ENCODE data around the gene GRID1. TPM values are rescaled to one million over a fixed set of nuclear protein-coding genes. Genes with fewer than 3 reads are reported as not detected.
A peak's percentile ranks its signal among the peaks of the same experiment; 100 is the strongest.

Gene GRID1
- total RNA-seq, 2 donors from 2014 or later: 4.4 to 5.6 TPM

DNA sequence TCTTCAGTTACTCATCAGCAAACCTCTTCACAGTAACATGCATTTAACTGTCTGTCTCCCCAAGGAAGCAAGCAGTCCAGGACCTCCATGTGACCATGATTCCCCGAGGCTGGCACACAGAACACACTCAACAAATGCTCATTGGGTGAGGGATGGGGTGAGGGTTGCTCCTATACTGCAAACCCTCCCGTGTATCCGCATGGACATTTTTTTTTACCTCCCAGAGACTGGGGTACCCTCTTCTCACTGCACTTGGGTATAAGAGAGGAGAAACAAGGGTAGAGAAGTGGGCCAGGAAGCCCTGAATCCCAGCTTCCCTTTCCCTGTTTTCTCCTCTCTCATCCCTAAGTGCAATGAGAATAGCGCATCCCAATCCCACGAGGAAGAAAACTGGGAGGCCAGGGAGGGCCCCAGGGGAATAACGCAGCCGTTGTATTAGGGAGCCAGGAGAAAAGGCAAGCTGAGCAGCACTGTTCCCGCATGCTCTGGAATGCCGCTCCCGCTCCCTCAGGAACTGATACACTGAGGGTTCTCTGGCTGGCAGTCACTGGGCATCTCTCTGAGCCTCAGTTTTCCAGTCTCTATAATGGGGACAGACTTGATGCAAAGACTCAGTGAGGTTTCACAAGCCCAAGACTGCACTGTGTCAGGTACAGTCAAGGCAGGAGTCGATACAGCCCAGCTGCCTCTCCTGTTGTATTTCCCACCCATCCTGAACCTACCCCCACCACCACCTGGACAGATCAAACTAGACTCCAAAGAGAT, 134.6 kb downstream of the GRID1 start:
- intact Hi-C loops (cut with DNase I): no loop called here
- DNase-seq (ENCODE audit: low spot score): no peak

DNA sequence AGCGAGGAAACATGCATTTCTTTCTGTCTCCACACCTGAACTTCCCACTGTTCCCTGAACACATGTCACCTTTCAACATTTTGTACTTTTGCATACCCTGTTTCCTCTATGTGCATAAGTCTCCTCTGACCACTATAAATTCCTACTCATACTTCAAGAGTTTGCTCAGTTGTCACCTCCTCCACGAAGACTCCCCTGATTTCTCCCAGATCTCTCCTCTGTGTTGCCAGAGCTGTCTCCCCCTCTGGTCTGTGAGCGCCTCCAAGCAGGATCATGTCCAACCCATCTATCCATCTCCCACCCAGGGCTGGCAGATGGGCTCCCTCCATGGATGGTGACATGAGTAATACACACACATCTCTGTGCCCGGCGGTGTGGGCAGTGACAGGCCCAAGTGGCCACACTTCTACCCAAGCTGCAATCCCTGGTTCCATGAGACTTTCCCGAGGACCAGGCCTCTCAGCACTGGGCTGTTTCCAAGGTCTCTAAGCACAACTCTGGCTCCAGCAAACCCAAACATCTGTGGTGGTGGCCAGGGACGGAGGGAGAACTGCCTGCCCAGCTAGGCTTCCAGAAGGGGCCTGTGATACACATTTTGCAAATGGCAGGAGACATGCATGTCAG, 135.9 kb downstream of the GRID1 start:
- DNase-seq (ENCODE audit: low spot score): no peak
- intact Hi-C loops (cut with DNase I): no loop called here

DNA sequence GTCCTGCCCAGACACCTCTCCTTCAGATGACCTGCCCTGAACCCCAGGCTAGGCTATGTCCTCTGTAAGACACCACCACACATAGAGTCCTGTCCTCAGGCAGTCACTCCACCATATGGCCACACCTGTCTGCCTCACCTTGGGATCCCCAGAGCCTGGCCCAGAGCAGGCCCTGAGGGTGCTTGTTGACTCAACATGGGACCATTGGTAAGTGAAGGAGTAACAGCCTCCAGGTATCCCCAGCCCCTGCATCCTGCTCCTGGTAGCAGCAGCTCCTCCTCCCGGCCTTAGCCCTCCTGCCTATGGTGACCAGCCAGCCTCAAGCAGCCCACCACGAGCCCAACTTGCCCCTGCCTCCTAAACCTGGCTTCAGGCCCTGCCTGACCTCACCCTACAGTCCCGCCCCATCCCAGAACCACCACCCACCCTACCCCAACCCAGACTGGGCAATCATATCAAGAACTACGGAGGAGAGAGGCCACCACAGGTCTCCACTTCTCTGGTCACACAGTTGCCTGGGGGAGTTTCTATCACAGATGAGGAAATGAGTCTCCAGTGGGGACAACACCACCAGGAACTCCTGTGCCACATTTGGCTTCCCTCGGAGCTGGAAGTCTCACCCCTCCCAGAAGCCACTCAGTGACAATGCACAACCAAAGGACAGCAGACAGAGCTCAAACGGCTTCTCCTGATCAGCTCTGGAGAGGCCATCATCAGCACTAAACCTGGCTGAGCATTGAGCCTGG, 136.6 kb downstream of the GRID1 start:
- DNase-seq (ENCODE audit: low spot score): no peak
- intact Hi-C loops (cut with DNase I): no loop called here

DNA sequence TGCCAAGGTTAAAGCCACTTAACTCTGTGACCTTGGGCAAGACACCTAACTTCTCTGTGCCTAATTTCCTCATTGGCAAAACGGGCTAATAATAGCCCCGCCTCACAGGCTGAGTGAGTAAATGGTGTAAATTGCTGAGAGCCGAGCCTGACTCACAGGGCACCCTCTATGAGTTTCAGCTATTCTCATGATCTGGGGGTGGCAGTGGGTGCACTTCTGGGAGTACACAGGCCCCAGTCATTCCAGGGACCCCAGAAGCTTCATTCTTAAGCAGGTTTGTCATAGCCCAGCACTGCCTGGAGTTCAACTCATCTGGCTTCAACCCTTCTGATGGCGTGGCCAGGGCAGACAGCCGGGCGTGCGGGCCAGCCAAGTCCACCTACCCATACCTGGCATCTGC, 137.2 kb downstream of the GRID1 start:
- DNase-seq (ENCODE audit: low spot score): no peak
- intact Hi-C loops (cut with DNase I): no loop called here

DNA sequence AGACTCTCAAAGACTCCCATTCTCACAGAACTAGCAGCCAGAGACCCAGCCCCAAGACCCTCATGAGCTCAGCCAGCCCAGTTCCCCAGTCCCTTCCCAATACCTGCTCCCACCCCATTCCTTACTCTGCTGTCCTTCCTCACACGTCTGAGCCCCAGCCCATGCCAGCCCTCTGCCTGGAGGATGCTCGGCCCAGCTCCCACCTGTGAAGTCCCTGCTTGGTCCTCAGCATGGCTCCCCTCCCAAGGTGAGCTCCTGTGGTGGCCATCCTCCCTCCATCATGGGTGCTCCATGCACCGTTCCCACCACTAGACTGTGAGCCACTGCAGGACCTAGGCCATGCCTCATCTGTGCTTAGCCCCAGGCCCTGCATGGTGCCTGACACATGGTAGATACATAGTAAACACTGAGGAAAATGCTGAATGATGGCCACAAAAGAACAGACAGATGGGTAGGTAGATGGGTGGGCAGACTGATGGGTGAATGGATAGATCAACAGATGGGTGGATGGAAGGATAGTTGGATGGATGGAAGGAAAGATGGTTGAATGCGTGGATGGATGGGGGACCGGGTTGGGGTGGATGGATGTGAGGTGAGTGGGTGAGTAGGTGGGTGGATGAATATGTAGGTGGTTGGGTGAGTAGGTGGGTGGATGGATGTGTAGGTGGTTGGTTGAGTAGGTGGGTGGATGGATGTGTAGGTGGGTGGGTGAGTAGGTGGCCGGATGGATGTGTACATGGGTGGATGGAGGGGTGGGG, 138.9 kb downstream of the GRID1 start:
- intact Hi-C loops (cut with DNase I): no loop called here
- DNase-seq (ENCODE audit: low spot score): no peak

DNA sequence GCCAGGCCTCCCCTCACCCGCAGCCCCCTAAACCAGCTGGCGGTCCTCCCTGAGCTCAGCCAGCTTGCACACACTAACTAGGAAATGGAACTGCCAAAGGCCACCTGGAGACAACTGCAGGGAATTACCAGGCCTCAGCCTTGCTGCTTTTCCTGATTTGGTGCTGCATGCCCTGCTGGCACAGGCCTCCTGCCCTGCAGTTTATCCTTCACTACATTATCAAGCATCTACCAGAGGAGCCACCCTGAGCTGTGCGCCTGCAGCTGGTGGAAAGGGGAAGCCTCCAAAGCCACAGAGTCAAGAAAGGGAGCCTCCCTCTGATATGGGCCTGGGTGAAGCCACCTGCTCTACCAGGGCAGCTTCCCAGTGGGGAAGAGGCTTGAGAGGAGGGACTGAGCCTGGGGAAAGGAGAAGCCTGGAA, 139.8 kb downstream of the GRID1 start:
- DNase-seq (ENCODE audit: low spot score): no peak
- intact Hi-C loops (cut with DNase I): no loop called here

DNA sequence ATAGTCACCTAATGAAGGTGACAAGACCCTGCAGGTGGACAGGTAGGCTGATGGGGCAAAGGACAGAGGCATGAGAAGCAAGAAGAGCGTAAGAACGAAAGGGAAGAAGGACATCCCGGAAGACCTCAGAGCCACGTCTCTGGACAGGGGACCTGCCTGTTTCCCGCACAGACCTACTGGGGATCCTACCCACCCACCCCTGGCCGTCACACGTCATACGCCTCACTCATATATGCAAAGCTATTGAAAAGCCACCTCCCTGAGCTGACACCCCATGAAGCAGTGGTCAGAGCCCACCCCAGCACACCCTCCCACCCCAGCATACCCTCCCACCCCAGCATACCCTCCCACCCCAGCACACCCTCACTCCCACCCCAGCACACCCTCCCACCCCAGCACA, 140.6 kb downstream of the GRID1 start:
- intact Hi-C loops (cut with DNase I): no loop called here
- DNase-seq (ENCODE audit: low spot score): no peak

DNA sequence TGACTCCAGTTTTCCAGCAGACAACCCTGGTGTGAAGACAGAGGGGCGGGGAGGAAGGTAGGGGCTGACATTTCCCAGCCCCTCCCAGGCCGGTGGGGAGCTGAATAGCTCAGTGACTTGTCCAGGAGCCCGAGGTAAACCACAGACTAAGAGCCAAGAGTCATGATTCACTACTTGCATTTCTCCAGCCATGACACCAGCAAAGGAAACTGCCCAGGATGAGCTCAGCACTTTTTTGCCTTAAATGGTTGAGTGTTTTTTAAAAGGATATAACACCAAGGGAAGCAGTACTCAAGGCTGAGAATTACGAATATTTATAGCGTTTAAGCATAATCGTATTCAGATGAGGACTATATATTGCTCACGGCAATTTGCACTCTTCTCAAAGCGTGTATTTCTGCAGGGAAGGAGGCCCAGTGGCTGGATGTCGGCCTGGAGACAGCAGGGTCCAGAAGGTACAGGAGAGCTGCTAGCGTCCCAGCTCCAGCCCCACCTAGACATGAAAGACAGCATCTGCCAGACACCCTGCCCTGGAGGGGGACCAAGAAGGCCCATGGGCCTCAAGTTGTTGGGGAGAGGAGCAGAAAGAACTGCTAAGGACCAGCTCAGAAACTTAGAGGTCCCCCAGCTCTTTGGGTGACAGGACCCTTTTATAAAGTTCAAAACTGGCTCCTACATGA, 141.4 kb downstream of the GRID1 start:
- intact Hi-C loops (cut with DNase I): no loop called here
- no peak for DNase-seq (ENCODE audit: low spot score)

DNA sequence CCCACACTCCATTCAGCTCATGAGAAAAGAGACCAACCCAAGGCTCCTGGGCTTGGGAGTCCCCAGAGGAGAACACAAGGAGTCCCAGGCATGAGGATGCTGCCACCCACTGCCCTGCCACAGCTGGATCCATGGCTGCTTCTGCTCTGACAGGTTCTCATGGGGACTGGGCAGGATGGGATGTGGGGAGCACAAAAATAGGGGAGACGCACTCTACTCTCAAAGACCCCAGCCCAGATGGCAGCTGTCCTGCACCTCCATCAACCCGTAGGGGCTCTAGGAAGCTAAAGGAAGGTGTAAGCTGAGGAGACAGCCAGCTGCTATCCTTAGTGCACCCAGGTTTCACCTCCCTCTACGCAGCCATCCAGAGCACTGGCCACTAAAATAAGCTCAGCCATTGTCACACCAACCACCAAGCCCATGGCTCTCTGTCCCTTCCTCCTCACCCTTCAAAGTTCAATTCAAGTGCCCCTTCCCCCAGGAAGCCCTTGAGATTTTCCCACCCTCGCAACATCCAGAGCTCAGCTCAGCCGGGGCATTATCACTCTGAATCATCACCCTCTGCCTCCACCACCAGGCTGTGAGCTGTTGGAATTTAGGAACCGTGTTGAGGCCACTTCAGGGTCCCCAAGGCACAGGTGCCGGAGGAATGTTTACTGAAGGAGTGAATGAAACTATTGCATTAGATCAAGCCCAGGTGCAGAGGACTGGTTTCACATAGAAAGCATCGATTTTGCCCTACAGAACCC, 142.1 kb downstream of the GRID1 start:
- intact Hi-C loops (cut with DNase I): no loop called here
- DNase-seq (ENCODE audit: low spot score): no peak

DNA sequence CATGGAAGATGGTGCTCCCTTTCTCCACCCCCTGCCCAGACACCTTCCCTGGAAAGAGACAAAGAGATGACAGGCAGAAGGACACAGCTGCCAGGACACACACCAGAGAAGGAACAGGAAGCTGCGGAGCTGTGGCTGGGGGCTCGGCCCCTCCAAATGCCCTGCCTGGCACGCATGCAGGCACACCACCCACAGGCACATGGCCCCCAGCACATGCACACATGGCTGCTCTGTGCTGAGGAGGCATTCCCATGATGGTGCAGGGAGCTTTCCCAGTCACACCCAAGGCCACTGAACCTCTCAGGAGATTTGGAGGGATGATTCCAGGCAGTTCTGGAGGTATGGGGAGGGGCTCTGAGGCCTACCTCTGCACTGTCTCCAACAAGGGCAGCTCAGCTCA, 143.3 kb downstream of the GRID1 start:
- intact Hi-C loops (cut with DNase I): no loop called here
- no peak for DNase-seq (ENCODE audit: low spot score)

DNA sequence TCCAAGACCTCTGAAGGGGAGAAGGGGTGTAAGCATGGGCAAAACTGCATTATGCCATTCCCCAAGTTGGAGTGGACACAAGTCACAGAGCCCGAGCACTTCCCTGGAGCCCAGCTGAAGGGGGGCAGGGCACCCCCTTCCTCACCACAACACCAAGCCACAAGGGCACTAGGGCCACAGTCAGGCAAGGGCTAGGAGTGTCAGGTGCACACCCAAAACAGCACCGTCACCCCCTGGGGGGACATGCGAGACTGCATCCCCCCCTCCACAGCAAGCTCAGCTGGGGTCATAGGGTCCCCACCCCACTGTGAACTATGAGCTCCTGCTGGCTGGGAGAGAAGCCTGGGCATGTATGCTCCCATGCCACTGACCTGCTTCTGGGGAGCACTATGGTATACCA, 143.9 kb downstream of the GRID1 start:
- intact Hi-C loops (cut with DNase I): no loop called here
- peak; percentile 47 for DNase-seq (ENCODE audit: low spot score)

DNA sequence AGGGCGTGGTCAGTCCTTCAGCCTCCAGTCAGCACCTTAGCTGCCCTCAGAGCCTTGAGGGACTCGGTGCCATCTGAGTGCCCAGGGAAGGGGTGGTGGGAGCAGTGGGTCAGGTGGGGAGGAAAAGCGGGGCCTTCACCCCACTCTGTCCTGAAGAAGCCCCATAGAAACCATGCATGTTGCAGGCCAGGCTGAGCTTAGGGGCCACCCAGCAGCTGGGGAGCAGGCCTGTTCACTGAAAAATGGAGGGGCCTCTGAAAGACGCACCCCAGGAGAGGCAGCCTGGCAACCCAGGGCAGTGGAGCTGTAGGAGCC, 144.3 kb downstream of the GRID1 start:
- peak; percentile 71 for DNase-seq (ENCODE audit: low spot score)
- intact Hi-C loops (cut with DNase I): no loop called here

DNA sequence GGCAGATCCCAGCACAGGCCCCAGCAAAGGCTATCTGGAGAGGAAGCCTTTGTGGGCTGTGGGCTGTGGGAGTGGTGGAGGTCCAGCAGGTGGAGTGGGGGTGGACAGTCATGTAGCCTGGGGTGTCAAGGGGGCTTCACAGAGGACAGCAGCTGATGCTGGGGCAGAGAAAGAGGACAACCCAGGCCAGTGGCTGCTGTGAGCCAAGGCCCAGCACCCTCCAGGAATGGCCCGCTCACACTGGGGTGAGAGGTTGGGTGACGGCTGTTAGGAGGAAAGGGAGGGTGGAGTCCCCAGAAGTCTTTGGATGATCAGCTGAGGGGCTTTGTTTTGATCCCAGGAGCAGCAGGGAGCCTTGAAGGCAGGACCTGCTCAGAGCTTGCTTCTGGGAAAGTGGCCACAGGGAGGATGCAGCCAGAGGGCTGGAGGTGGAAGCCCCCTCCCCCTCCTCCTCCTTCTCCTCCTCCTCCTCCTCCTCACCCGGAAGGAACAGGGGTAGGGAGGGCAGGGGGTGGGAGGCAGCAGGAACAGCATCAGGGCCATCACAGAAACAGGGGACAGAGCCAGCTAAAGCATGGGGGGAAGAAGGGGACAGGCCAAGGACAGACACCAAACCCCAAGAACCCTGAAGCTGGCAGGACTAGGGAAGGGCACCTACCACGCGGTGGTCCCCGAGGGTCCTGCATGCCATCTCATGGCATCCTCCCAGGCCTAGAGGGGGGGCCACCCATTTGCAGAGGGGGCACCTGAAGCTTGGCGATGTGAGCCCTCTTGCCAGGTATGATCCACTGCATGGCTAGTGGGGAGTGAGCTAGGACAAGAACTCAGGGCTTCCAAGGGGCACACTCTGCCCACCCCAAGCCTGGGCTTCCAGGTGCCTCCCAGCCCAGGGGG, 144.9 kb downstream of the GRID1 start:
- peak; percentile 58 for DNase-seq (ENCODE audit: low spot score)
- intact Hi-C loops (cut with DNase I): no loop called here

DNA sequence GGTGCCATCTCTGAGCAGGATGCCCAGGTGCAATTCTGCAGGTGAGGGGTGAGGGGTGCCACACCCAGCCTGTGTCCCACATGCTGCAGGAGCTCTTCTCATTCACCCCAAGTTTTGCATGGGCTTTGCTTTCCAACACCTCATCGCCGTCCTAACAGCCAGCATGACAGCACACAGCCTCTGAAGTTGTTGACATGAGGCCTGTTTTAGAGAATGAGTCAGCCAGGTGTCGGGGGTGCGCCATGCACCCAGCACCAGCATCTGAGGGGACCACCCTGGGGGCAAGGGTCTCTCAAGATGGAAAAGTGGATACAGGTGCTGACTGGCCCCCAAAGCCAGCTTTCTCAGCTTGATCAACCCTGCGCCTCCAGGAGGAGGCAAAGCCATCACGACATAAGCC, 146.0 kb downstream of the GRID1 start:
- DNase-seq (ENCODE audit: low spot score): peak; percentile 50
- intact Hi-C loops (cut with DNase I): no loop called here

DNA sequence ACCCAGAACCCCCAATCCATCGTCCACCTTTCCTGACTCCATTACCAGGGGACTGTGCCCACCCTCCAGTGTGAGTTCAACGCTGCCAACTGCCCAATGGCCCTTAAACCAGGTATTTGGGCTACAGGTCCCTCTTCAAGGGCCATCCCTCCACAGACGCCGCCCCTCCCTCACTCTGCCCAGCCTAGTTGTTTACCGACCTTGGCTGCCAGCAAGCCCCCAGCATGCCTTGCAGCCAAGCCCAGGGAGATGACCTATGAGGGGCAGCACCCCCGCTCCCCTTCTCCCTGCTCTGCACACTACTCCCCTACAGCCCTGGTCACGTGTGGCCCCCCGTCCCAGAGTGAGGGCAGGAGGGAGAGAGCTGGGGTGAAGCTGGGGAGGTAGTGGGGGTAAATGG, 147.3 kb downstream of the GRID1 start:
- intact Hi-C loops (cut with DNase I): no loop called here

DNA sequence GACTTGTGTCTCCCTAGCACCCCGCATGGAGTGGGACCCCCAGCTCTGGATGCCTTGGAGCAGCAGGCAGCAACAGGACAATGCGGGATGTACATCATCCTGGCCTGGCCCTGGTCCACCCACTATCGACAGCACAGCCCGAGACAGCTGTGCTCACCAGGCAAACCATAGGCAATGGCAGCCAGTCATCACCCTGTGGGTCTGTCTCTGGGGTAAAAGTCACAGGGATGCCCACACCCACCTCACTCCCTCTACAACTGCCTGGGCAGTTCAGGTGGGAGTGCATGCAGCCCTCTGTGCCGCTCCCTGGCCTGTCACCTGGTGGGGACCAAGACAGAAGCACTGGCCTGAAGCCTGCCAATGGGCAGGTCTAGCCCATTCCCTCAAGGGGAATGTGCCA, 147.8 kb downstream of the GRID1 start:
- intact Hi-C loops (cut with DNase I): no loop called here
- DNase-seq (ENCODE audit: low spot score): peak; percentile 18

More for the DNA sequence above, 147.3 kb downstream of the GRID1 start:
- peak; percentile 53 for DNase-seq (ENCODE audit: low spot score)

DNA sequence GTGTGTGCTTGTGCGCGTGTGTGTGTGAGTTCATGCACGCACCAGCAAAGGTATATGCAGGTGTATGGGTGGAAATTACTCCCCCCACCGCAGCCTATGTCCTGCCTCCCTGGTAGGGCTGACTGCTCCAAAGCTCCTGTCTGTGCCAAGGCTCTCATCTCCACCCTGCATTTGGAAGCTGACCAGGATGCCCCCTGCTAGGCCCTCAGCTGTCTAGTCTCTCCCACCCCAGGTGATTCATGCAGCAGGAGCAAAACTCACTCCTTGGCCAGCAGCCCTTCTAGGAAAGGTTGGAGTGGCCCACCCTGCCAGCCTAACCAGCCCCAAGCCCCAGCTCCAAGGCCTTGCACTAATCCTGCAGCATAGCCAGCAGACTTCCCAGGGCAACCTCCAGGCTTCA, 148.4 kb downstream of the GRID1 start:
- DNase-seq (ENCODE audit: low spot score): peak; percentile 63
- intact Hi-C loops (cut with DNase I): no loop called here

Measured in posterior vena cava (tissue), 2 donors.